Colonic mucosa (tissue), 4 donors: ENCODE results near the gene ADORA2A. TPM values are rescaled to one million over a fixed set of nuclear protein-coding genes. Genes with fewer than 3 reads are reported as not detected.

Experiments
- DNase-seq: peaks from one replicate; pipeline ENCODE4 v3.0.0-alpha.2; 2020
- H3K27ac ChIP-seq: fragments of 200-600 bp; one replicate; pipeline ENCODE4 v1.8.0; 2021
- H3K27me3 ChIP-seq: fragments of 200-600 bp; one replicate; pipeline ENCODE4 v1.8.0; 2021
- H3K36me3 ChIP-seq: fragments of 200-600 bp; one replicate; pipeline ENCODE4 v1.8.0; 2021
- H3K4me1 ChIP-seq: fragments of 200-600 bp; one replicate; pipeline ENCODE4 v1.8.0; 2021; ENCODE audit warnings: mild to moderate bottlenecking
- H3K4me3 ChIP-seq: fragments of 200-600 bp; one replicate; pipeline ENCODE4 v1.8.0; 2021
- H3K9ac ChIP-seq, 2 donors: one replicate each; pipeline ENCODE4 v1.7.0; 2013; ENCODE audit warnings: control low read depth in 2 of 2, low read depth in 2 of 2, low read length in 2 of 2
- H3K9me3 ChIP-seq: fragments of 200-600 bp; one replicate; pipeline ENCODE4 v1.8.0; 2021
- CTCF ChIP-seq: fragments of 200-600 bp; IDR thresholded peaks from one replicate; pipeline ENCODE4 v1.8.0; 2022; ENCODE audit warnings: antibody characterized with exemption, mild to moderate bottlenecking
- intact Hi-C: fragments of 100-400 bp; cut with DNase I; formaldehyde crosslinking; loops from one replicate; pipeline ENCODE4 v1.14.1; 2022
- total RNA-seq, 2 donors: library from RNA; stranded (reverse); fragmentation: NEBNext Ultra II Directional in 1 of 2; extraction: Animal tissue kit (Norgen Biotek cat#: 25700) in 1 of 2; gene quantifications; one replicate each; pipeline ENCODE4 v1.2.1, GENCODE V29; 2021
- donor health status: healthy.
- donor health status: DM: no; HTN: no; CAD: no.
- donor health status: DM: no; HTN: no; CAD: no.

ADORA2A gene
- total RNA-seq = 1 to 10 TPM; 1.5 to 2.5 TPM

DNA sequence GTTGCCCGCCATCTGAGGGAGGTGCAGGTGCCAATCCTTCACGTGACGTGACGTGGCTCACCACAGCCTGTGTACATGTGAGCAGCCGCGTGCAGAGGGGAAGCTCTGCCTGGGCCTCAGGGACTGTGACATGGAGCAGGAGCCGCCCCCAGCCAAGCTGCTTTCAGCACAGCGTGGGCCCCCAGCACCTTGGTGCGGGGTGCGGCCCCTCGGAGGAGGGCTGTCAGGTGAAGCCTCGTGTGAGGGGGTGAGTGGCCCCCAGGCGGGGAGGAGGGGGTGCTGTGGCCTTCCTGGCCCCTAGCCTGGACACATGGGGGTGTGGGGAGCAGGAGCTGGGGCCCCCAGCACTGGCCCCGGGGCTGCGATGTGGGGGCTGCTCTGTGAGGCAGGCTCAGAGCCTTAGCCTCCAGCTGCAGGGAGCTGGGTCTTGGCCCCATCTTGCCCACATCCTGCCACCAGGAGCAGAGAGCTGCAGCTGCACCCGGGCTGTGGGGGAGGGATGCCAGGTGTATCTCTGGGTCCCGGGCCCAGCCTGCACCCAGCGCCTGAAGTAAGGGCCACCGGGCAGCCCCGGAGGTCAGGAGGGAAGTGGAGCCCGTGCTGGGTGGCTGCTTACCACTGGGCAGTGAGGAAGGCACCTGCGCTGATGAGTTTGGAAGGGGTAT lies at the start of gene ADORA2A:
ADORA2A (plus strand) TSS at position 100 of the 665 bp plus-strand sequence. CDS start 5,806 bp downstream, outside the sequence.
- no peaks in the 10 kb centered on the region for H3K9me3 ChIP-seq
- H3K4me3 ChIP-seq = peak within 1 kb of the TSS; percentile 26
- H3K27ac ChIP-seq = peak within 1 kb of the TSS; percentile 57
- H3K27me3 ChIP-seq = peaks cover 16% of the 10 kb centered on the region
- peak within 1 kb of the TSS; percentile 40 to 49 for H3K9ac ChIP-seq
- peaks cover 7% of the 10 kb centered on the region for H3K4me1 ChIP-seq
- intact Hi-C loops = no loop called here
- no peak for TF ChIP-seq CTCF
- H3K36me3 ChIP-seq = no peaks in the 10 kb centered on the region
- peak; percentile 51 for DNase-seq

- no peak for TF ChIP-seq CTCF
- Histone ChIP-seq H3K4me1 (no peaks in the 10 kb centered on the region), H3K9me3 (no peaks in the 10 kb centered on the region), H3K9ac (no peak overlapping the region), H3K4me3 (no peak overlapping the region), H3K36me3 (no peaks in the 10 kb centered on the region), H3K27me3 (no peaks in the 10 kb centered on the region), H3K27ac (no peak overlapping the region)
- no peak for DNase-seq
- intact Hi-C loops = no loop called here
These were observed 47.9 kb upstream of the ADORA2A start for GRCh38 chr22:24379536-24379935.

GRCh38 chr22:24380220-24380904 lies 47.0 kb upstream of the ADORA2A start:
- no peak for DNase-seq
- no peak for TF ChIP-seq CTCF
- H3K9me3 ChIP-seq = no peaks in the 10 kb centered on the region
- intact Hi-C loops = no loop called here
- no peak overlapping the region for H3K4me3 ChIP-seq
- H3K27ac ChIP-seq = no peak overlapping the region
- no peaks in the 10 kb centered on the region for H3K27me3 ChIP-seq
- no peak overlapping the region for H3K9ac ChIP-seq
- H3K4me1 ChIP-seq = no peaks in the 10 kb centered on the region
- H3K36me3 ChIP-seq = no peaks in the 10 kb centered on the region

- Histone ChIP-seq H3K36me3 (no peaks in the 10 kb centered on the region), H3K27me3 (no peaks in the 10 kb centered on the region)
- intact Hi-C loops = no loop called here
These were observed 46.5 kb upstream of the ADORA2A start for GRCh38 chr22:24380905-24381230.

GRCh38 chr22:24383061-24383460 lies 44.3 kb upstream of the ADORA2A start:
- TF ChIP-seq CTCF = no peak
- intact Hi-C loops = no loop called here
- H3K9ac ChIP-seq = no peak overlapping the region

More at GRCh38 chr22:24380905-24381230, 46.5 kb upstream of the ADORA2A start:
- Histone ChIP-seq H3K27ac (no peak overlapping the region), H3K4me1 (no peaks in the 10 kb centered on the region), H3K9me3 (no peaks in the 10 kb centered on the region), H3K4me3 (no peak overlapping the region), H3K9ac (no peak overlapping the region)
- DNase-seq = no peak
- TF ChIP-seq CTCF = no peak

More at GRCh38 chr22:24383061-24383460, 44.3 kb upstream of the ADORA2A start:
- Histone ChIP-seq H3K9me3 (no peaks in the 10 kb centered on the region), H3K27me3 (no peaks in the 10 kb centered on the region), H3K27ac (no peak overlapping the region), H3K4me1 (no peaks in the 10 kb centered on the region), H3K4me3 (no peak overlapping the region), H3K36me3 (no peaks in the 10 kb centered on the region)
- no peak for DNase-seq
